DMS 273 (cell line): ENCODE data around the gene ARHGAP24.
"Not testable (repeated sequence)": the region's sequence is repeated elsewhere in the genome, so short reads cannot be mapped to it uniquely, and the experiment has no call there.

Experiments
- DNase-seq: peaks from one replicate; lab custom pipeline; 2025; ENCODE audit not compliant: unreplicated experiment; lab: John Stamatoyannopoulos, UW

Gene ARHGAP24

DNA sequence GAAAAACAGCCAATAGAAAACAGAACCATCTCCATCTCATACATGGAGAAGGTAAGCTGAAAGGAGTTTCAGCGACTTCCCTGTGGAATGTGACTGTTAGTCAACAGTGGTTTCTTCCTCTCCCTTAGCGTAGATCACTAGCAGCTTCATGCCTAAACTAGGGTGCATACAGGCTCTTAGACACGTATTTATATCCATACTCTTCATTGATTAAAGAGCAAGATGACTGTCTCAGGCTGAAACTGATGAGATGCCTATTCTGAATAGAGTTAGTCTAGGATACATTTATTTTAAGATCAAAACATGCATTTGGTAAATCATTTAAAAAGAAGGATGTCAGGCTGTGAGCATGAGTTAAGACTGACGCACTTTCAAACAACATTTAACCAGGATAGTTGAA, 423.3 kb downstream of the ARHGAP24 start:
- no peak for DNase-seq

DNA sequence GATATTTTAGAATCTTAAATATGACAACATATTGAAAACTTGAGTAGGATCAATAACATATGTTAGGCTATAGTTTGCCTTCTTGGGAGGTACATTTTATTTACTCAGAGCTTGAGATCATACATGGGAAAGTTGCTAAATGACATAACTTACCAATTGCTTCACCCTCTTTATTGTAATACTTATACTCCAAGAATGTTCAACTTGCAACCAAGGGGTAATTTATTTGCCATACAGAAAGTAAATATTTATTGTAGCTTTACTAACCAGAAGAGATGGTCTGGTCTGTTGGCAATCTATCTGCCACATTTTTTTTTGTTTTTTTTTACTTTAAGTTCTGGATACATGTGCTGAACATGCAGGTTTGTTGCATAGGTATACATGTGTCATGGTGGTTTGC, 426.6 kb downstream of the ARHGAP24 start:
- no peak for DNase-seq

DNA sequence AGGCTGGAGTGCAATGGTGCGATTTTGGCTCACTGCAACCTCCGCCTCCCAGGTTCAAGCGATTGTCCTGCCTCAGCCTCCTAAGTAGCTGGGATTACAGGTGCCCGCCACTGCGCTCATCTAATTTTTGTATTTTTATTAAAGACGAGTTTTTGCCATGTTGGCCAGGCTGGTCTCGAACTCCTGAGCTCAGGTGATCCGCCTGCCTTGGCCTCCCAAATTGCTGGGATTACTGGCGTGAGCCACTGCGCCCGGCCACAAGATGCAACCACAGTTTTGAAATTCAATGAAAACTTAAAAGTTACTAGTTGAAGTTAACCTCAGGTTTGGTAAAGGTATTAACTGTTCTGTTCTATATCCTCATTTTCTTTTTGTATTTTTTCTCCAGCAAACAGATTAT, 427.7 kb downstream of the ARHGAP24 start:
- not testable (repeated sequence) for DNase-seq

DNA sequence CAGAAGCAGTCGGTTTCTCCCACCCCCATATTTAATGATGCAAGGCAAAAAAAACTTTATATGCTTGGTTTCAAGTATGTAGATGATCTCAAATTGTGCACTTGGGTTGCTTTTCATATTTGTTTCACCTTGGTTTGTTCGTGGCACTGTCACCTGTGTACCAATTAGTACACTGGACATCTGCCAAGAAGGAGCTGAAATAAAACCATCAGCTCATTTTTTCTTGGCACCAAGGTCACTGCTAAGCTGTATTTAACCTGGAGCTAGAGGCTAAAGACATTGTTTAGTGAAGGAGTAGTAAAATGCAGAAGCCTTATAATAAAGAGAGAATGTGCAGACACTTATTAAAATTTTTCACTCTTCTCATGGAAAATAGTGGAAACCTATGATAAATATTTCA, 430.8 kb downstream of the ARHGAP24 start:
- DNase-seq = no peak

DNA sequence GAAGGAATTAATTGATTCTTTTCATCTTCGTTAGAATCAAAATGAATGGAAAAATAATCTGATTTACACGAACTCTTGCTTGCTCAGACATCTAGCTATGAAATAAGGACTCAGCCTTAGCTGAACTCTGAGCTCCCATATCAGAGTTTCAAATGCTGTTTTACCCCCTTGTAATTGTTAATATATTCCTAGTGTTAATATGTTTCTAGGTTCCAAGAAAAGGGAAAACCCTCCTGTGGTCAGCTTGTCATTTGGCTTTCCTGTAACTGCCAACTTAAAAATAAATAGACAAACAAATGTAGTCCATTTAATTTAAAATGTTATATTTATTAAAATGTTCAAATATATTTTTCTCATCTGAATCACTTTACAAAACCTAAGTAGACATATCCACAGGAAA, 432.1 kb downstream of the ARHGAP24 start:
- no peak for DNase-seq

DNA sequence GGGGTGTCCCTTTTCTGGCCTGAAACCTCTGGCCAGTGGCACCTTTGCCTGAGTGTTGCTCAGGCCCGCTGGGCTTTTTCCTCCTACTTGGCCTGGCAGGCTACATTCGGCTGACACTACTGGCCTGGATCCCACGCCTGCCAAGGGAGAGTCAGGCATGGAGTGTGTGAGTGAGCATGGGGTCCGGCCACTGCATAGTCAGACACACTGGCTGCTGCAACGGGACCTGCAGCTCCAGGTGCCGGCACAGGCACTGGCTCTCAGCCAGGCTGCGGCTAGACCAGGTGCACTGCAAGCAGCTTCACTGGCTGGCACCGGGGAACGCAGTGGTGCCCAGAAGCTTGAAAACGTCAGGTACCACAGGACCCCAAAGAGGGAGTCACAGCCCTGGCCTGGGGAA, 434.9 kb downstream of the ARHGAP24 start:
- DNase-seq = no peak

DNA sequence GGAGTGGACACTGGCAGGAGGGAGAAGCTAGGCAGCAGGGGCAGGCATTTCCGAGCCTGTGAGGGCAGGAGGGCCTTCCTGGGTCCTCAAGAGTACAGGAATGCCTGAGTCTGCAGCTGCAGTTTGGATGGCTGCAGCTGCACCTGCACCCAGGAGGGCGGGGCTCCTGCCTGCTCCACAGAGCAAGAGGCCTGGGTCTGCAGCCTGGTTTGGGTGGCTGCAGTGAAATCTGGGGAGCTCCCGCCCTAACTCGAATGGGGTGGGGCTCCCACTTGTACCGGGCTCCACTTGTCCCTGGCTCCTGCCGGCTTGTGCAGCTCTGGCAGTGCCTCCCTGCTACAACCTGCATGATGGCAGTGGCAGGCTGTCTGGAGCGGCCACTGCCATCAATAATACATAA, 436.0 kb downstream of the ARHGAP24 start:
- no peak for DNase-seq

DNA sequence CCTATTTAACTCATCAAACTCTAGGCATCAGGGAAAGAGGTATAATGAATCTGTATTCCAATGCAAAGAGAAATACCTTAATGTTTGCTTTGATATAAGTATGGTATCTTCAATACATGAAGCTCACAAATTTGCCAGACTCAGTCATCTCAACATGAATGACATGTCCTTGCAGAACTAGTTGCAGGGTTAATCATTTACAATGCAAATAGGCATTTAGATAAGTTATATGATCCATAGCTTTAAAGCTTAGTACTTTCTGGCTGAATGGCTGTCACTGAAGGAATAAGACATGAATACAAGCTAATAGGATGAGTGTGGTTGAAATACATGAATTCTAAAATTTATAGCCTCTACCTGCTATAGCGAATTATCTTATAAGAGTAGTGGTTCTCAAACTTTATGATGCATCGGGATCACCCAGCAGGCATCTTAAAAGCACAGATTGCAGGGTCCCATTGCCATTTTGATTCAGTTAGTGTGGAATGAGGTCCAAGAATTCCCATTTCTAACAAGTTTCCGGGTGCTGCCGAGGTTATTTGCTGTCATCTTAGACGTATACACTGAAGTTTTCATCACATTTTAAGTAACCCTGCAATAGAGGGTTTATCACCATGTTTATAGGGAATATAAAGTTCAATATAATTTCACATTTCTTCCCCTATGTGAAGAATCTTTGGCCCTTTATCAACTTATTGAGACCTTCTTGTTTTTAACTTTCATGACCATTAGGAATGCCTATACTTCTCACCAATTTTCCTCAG, 439.2 kb downstream of the ARHGAP24 start:
- no peak for DNase-seq

DNA sequence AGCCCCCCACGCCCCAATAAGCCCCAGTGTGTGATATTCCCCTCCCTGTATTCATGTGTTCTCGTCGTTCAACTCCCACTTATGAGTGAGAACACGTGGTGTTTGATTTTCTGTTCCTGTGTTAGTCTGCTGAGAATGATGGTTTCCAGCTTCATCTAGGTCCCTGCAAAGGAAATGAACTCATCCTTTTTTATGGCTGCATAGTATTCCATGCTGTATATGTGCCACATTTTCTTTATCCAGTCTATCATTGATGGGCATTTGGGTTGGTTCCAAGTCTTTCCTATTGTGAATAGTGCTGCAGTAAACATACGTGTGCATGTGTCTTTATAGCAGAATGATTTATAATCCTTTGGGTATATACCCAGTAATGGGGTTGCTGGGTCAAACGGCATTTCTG, 440.6 kb downstream of the ARHGAP24 start:
- DNase-seq = not testable (repeated sequence)

DNA sequence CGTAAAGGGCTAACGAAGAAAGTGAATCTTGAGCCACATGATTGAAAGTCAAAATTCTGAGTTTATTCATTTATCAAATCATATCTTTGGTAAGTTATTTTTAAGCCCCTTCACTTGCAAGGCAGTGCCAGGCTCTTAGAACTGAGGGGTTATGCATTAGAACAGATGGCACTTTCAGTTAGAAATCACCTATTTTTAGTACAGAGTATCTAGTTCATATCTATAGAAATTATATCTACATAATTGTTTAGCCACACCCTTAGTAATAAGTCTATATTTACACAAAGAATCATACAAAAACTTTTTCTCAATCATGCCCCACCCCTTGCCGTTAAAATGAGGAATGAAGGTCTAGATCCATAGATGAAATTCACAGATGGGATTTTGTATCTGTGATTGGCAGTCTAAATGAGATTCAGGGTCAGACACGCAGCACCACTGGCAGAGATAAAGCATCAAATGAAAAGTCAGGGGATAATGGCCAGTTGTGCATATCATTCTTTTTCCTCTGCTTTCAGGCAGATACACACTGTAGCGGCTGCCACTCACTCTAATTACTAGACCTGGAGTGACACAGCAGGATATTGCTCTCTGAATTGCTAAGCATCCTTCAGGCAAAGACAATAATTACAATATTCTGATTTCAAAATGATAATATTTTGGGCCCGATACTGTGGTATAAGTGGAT, 444.4 kb downstream of the ARHGAP24 start:
- DNase-seq = no peak

DNA sequence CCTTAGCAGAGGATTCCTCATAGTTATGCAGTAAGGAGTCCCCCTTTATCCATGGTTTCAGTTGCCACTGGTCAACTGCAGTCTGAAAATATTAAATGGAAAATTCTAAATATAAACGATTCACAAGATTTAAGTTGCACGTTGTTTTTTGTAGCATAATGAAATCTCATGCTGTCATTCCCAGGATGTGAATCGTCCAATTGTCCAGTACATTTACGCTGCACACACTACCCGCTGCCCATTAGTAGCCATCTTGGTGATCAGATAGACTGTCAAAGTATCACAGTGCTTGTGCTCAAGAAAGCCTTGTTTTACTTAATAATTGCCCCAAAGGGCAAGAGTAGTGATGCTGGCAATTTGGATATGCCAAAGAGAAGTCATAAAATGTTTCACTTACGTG, 450.1 kb downstream of the ARHGAP24 start:
- DNase-seq = no peak

DNA sequence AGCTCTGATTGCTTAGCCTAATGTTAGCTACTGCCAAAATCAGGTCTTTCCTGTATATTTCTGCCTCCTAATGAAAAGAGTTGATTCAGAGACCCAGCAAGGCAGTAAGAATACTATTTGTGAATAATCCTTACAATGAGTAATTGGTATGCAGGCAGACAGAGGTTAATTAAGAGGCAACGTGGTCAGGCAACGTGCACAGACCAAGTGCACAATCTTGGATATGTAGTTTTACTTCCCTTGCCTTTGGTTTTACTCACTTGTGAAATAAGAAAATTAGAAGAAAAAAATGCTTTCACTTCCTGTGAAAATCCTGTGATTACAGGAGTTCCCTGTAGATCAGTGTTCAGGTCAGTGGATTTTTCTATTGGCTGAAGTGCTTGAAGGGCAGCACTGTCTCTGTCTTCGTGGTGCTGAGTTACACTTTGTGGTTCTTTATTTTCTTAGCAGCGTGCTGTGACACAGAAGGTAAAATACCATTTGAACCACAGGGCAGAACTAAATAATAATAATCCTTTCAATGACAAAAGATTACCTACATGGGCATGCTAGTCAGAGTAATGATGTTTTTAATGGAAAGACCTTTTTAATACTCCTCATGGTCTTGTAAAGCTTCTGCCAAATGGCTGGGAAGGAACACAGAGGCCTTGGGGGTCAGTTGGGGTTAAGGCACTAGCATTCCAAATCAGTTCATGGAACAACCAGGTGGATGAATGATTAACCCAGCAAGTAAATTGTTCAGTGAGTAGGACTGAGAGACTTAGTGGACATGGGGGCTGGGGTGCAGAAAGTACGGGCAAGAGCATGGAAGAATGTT, 454.0 kb downstream of the ARHGAP24 start:
- DNase-seq = no peak

DNA sequence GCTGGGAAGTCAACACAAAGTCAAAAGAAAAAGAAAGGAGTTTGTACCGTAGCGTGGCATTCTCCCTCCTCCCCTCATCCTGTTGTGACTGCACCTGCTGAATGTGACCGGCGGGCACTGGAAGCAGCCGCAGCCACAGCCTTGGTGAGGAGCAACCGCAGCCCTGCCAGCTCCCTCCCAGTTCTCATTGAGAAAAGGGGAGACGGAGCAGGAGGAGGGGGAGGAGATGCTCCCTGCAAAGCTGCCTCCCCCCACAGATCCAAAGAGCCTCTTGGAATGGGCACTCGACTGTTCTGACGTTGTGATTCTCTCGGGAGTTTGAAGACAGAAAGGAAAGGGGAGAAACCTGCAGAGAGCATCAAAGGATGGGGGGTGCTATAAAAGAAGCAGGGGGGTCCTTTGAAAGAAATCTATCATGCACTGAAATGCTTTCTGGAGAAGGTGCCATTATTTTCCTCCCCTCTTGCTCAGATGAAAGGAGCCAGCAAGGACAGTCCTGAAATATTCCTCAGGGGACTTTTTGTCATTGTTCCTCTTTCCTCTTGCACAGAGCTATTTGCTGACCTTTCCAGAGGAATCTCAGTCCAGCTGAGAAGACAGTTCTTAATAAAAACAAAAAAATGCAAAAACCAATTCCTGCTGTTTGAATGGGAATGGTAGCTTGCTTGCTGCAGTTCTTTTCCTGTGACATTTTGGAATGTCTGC, 455.2 kb downstream of the ARHGAP24 start:
- no peak for DNase-seq

DNA sequence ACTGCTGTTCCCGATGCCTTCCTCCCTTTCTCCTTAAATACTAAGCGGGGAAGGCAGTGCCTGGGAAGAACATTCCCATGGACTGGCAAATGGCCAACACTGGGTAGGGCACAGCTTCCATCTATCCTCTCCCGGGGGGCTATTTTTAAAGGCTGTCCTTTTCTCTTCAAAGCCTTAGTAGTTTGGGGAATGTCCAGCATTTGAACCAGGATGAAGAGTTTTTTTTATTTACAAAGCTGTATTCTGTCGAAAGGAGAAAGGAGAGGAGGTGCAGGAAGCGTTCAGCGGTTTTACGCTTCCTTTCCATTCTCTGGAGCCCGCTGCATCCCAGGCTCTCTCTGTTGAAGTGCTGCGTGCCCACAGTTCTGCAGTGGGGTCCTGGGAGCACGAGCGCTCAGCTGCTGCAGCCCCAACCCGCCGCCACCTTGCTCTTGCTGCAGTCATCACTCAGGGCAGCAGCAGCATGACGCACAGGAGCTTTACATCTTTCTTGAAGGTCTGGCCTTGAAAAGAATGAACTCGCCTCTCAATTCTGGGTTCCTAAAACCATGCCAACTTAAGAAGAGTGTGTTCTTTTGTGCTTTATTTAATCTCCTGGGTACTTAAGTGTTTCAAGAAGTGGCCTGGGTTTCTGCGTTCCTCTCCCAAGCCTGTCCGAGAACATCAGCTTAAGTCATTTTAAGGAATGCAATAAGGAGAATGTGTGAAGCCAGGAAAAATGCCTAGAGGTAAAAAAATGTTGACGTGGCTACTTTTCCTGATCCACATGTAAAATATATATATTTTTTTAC, 457.7 kb downstream of the ARHGAP24 start:
- DNase-seq = no peak

DNA sequence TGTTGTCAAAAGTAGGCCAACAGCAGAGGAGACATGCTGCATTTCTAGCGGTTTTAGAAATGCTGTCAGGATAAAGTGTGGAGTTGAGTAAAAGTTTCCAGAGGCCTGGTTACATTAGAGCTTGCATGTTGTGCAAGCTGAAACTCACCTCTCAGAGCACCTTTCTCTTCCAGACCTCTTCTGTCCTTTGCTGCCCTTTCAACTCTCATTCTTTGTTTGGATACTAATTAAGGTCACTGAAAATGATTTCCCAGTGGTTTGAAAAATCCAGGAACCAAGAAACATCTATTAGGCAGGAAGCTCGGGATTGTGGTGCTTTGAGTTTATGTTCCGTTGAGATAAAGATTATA, 458.3 kb downstream of the ARHGAP24 start:
- no peak for DNase-seq

DNA sequence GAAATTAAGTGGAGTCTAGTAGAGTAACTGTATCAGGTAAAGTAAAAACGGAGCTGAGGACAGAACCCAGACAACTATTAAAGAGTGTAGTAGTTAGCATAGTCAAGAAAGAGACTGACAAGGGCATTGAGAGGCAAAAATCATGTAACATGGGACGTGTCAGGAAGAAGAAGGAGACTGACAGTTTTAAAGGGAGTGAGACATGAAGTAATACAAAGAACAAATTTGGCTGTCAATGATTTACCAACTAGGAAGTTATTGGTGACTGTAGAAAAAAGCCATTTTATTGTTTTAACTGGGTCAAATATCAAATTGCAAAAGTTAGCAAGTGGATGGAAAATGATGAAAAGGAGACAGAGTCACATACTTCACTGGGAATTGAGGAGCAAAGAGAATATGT, 462.6 kb downstream of the ARHGAP24 start:
- DNase-seq = no peak

DNA sequence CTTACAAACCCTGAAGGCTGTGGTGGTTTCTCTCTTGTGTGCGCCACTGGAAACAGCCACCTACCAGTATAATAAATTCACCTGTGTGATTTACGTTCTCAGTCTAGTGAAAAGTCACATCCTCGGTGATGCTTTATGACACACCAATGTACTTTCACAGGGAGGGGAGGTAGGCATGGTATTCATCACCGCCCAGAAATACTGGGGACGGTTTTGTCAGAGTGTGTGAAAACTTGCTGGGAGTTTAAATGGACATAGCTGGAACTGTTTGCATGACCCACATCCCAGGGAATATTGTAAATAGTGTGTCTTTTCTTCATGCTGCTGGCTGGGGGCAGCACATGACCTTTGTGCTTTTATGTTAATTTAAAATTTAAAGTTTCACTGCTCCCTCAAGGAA, 463.1 kb downstream of the ARHGAP24 start:
- DNase-seq = no peak

DNA sequence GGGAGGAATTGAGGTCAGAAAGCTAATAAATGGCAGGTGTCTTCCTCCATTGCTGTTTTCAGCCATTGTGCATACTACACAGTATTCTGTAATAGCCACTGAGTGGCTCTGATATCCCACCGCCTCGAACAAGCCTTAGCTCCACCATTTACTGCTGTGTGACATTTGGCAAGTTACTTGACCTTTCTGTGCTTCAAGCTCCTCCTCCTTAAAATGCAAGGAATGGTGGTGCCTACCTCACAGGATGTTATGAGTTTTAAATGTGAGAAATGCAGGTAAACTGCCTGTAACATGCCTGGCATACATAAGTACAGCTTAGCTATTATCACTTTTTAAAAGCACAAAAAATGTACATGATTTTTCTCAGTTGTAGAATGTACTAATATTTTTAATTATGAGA, 464.0 kb downstream of the ARHGAP24 start:
- no peak for DNase-seq

DNA sequence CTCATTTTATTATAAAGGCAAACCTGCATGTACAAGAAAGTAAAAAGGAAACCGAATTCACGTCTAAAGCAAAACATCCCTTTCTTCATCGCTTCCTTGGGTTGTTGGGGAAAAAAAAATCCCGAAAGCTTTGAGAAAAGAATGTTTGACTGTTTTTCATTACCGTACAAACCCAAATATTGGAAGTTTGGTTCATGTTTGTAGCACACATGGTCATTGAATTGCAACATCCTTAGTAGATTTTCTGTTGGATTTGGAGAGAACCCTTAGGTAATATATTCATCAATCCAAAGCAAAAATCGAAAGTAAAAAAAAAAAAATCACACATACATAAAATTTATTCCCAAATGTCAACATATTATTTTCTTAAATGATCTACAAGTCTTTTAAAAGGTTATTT, 464.6 kb downstream of the ARHGAP24 start:
- no peak for DNase-seq

DNA sequence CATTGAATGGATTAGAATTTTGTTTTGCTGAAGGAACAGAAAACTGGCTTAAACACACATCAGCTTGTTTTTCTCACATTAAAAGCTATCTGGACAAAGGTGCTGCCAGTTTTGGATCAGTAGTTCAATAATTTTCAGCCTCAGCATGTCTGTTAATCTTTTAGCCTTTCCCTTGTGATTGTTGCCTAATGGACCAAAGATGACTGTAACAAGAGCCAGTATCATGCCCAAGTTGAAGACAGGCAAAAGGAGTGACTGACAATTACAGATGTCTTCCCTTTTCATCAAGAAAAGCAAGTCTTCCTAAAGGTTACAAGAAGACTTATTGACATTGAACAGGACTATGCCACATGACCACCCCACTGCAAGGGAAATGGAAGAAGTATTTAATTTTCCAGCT, 465.2 kb downstream of the ARHGAP24 start:
- DNase-seq = no peak

DNA sequence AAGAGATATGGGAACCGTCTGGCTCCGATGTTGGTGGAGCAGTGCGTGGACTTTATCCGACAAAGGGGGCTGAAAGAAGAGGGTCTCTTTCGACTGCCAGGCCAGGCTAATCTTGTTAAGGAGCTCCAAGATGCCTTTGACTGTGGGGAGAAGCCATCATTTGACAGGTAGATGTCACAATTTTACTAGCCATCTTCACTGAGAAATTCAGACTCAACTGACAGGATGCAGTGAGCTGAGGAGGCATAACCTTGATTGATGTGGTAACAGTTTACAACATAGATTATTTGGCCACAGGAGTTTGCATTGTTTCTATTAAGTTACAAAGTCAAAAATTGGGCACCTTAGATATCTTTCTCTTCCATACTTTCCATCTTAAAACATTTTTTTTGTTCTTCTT, 467.2 kb downstream of the ARHGAP24 start:
- no peak for DNase-seq
